GM19025 (cell line): ENCODE data around the gene PLEKHG7.
A peak's percentile ranks its signal among the peaks of the same experiment; 100 is the strongest.
"Not testable (repeated sequence)": the region's sequence is repeated elsewhere in the genome, so short reads cannot be mapped to it uniquely, and the experiment has no call there.

Experiments used
- ATAC-seq: cut with Tn5 transposase; IDR thresholded peaks from one replicate; pipeline ENCODE4 v1.9.1; 2021; ENCODE audit warnings: mild to moderate bottlenecking, low read depth, moderate library complexity; ENCODE audit not compliant: unreplicated experiment

The PLEKHG7 gene

GRCh38 chr12:92743026-92743425 is 40.2 kb downstream of the PLEKHG7 start:
- no peak for ATAC-seq

- no peak for ATAC-seq
These were observed 43.2 kb downstream of the PLEKHG7 start for GRCh38 chr12:92745856-92746550.

GRCh38 chr12:92747151-92747550 is 44.4 kb downstream of the PLEKHG7 start:
- no peak for ATAC-seq

DNA sequence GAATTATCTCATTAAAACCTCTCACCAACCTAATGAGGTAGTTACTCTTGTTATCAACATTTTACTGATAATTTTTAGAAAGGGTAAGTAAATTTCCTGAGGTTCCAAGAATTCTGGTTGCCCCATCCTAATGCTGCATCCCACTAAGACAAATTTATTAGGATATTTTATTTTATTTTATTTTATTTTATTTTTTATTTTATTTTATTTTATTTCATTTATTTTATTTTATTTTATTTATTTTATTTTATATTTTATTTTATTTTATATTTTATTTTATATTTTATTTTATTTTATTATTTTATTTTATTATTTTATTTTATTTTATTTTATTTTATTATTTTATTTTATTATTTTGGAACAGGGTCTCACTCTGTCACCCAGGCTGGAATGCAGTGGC is 46.9 kb downstream of the PLEKHG7 start:
- ATAC-seq = not testable (repeated sequence)

DNA sequence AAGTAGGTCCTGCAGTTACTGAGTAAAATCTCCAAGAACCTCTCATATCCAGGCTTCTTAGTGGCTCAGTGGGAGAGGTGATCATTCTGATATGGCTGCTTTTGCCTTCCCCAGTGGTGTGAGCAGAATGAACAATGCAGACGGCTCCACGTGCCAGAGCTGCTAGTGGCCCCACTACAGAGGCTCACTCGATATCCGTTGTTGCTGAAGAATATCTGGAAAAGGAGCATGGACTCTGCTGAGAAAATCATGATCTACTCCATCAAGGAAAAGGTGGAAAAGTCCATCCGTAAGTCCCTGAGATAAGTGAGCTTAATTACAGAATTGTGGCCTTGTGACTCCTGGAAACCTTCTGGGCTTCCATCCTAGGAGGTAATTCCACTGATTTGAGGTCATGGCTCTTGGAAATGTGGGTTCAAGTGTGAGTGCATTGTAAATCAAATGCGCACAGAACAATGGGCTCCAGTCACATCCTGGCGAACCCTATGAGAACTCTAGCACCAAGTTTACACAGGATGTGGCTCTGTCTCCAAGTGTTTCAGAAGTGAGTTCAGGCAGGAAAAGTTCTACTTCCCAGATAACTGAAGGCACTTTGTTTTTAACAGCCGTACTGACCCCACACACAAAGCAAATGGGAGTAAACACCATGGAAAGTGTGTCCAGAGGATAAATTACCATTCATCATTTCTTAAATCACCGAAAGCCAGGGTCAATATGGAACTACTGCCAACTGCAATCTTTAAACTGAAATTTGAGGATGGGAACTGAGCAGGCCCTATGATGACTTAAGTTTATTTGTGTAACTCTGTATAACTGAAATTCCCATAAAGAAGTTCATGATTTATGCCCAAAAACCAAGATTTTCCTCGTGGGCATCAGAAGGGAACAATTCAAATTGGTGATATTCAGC is 51.4 kb downstream of the PLEKHG7 start:
- ATAC-seq = no peak

DNA sequence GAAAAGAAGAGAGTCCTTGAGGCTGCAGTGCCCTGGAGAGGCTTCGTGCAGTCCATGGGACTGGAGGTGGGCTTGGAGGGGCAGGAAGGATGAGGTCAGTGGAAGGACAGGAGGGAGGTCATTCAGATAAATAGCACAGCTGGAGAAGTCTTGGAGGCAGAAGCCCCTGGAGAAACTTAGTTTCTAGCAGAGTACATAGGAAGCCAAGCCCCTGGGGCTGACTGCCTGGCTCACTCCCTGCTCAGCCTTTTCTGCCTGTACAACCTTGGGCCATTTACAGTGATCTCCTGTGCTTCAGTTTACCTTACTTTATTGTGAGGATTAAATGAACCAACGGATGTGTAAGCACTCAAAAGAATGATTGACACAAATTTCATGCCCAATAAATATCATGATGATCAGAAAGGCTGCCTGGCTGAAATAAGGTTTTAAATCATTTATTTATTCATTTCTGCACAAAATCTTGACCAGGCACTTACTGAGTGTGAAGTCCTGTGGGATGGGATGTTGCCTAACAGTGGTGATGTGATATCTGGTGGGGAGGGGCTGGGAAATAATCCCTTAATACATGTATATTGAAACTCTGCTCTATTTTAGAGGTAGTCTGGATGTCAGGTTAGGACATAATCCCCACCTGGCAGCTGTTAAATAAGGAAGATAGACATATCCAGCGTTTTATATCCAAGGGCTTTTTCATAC is 54.3 kb downstream of the PLEKHG7 start:
- ATAC-seq = no peak

GRCh38 chr12:92757597-92758121 is 54.9 kb downstream of the PLEKHG7 start:
- no peak for ATAC-seq

- ATAC-seq = no peak
These were observed 57.0 kb downstream of the PLEKHG7 start for GRCh38 chr12:92759634-92760268.

DNA sequence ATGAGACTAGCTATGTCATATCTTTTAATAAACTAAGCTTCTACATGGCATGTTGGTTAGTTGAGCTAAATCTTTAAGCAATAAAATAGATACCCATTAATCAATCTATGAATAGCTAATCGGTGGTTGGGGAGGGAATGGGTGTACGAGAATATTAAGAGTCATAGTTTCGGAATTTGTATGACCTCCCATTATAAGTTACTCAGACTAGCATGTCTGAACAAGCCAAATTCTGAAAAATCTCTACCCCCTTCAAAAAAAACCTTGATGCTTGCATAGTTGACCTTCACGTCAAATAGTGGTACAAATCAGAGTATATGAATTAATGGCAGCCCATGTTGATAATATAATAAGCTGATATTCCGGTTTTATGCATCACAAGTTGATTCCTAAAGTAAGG is 60.0 kb downstream of the PLEKHG7 start:
- no peak for ATAC-seq

GRCh38 chr12:92764831-92765230 is 62.0 kb downstream of the PLEKHG7 start:
- ATAC-seq = no peak

- no peak for ATAC-seq
These were observed 63.1 kb downstream of the PLEKHG7 start for GRCh38 chr12:92765871-92766270.

GRCh38 chr12:92769124-92769901 is 66.5 kb downstream of the PLEKHG7 start:
- peak; percentile 61 for ATAC-seq

DNA sequence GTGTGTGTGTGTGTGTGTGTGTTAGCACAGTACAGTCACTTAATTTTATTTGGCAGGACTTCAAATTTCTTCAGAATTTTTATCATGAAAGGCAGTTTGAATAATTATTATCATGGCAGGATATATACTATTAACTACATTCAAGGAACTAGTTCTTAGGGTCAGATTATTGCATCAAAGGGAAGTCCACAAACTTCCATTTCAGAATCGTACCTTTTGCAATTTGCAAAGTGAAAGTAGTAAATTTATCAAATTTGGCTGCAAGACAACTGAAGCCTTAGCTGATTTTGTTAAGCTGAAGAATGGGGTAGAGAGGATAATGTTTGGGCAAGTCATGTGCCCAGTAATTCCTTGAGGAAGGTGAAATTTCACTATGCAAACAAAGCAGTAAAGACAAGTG is 68.2 kb downstream of the PLEKHG7 start:
- no peak for ATAC-seq

DNA sequence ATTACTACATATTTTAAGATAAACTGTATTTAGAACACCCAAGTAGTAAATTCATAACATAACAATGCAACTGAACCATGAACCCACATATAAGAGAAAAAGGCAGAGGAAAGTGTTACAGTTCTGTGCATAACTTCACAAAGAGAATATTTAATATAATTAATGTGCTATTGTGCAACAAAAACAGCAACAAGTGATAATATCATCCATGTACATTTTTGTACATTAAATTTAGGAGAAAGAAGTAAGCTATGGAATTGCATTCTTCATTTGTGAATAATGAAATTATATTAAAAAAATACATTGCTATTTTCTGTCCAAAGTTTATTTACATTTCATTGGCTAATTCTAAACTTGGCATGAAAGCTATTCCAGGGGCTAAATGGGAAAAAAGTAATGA is 72.6 kb downstream of the PLEKHG7 start:
- no peak for ATAC-seq

DNA sequence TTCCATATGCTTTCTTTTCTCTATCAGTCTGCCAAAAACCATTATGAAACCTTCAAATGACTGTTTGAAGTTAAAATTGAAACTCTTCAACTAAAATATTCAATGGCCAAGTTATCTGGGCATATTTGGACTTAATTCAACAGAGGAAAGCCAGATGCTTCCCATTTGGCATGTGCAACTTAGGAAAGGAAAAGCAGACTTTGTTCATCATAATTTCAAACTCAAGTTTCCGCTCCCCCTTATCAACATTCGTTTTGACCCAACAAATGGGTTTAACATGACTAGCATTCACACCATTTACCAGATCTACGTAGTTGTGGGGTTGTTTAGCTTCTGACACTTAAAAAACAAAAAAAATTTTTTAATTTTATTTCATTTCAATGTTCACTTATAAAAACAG is 75.7 kb downstream of the PLEKHG7 start:
- ATAC-seq = no peak

DNA sequence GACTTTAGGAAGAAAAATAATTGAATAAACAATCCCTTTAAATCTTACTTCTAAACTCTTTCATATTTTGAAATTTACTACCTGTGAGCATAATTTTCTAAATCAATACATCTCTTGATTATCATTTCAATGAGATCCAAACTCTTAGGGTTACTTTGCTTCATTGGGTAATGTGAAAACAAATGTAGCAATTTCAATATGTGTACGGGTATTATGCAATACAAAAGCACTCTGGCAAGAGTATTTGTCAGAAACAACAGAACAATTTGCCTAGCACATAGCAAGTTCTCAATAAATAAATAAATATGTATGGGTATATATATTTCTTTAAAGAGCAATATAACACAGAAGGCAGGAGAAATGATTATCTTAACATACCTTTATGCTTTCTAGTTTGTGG is 77.1 kb downstream of the PLEKHG7 start:
- no peak for ATAC-seq

GRCh38 chr12:92784356-92784755 is 81.6 kb downstream of the PLEKHG7 start:
- ATAC-seq = no peak

DNA sequence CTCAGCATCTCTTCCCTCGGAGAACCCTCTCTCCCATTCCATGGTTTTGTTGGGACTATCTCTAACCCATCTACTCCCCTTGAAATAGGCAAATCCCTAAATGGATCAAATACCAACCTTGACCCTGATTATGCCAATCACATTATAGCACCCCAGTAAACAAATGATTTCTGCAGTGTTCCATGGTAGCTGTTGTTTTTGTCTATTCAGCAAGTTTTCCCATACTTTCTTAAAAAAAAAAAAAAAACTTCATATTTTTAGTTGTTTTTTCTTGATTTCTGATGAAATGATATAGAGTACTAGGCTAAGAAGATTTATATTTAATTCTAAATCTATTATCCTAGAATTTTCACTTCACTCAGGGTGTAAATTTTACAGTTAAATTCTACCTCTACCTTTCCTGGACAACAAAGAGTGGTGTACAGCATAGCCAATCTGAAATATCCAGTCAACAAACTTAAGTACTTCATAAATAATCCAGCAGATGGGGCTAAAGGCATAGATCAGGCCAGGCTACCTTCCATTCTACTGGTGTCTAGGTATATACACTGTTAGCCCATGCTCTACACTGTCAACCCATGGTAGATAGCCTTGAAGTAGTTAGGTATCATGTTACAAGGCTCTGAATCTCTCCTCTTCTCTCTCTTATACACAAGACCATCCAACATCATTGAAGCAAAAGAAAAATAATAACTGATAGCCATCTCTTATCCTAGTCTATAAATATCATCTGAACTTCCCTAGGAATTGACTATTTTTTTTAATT is 82.2 kb downstream of the PLEKHG7 start:
- peak; percentile 89 for ATAC-seq

GRCh38 chr12:92785563-92785950 is 82.8 kb downstream of the PLEKHG7 start:
- no peak for ATAC-seq
